Naive thymus-derived CD4-positive, alpha-beta T cell (primary cell): Measurements from ENCODE around the gene ASTE1. TPM values are rescaled to one million over a fixed set of nuclear protein-coding genes. Genes with fewer than 3 reads are reported as not detected.
"Not testable (repeated sequence)": the region's sequence is repeated elsewhere in the genome, so short reads cannot be mapped to it uniquely, and the experiment has no call there.

Experiments
- ATAC-seq: fragments of 150-1000 bp; cut with Tn5 transposase; 2 replicates; pipeline ENCODE4 v1.10.0; 2021; ENCODE audit warnings: mild to moderate bottlenecking, moderate library complexity
- CTCF ChIA-PET: fragments of 350-600 bp; sonication (Branson Sonifier 250); formaldehyde crosslinking; loops from one replicate; lab custom pipeline; 2021; ENCODE audit warnings: antibody characterized with exemption; lab: Charles Lee
- POLR2A ChIA-PET: fragments of 350-600 bp; sonication (Branson Sonifier 250); formaldehyde crosslinking; loops from one replicate; lab custom pipeline; 2021; ENCODE audit warnings: antibody characterized with exemption, inconsistent platforms; lab: Charles Lee
- DNase-seq, 9 donors: peaks; one replicate each; pipeline versions ENCODE4 v3.0.0 to v3.0.0-alpha.2; 2020 to 2022; ENCODE audit warnings: mixed read lengths in 1 of 9
- H3K27ac ChIP-seq: one replicate; pipeline ENCODE4 v1.7.0; 2013; ENCODE audit warnings: mild to moderate bottlenecking, low read depth, low read length, moderate library complexity
- H3K27me3 ChIP-seq, 2 donors: one replicate each; pipeline ENCODE4 v1.7.0; 2013; ENCODE audit warnings: low read length in 2 of 2, mild to moderate bottlenecking in 2 of 2, moderate library complexity in 2 of 2; ENCODE audit not compliant: control insufficient read depth in 2 of 2, insufficient read depth in 2 of 2
- H3K36me3 ChIP-seq, 3 experiments: 1 replicate in 2 of 3; 2 replicates in 1 of 3; pipeline ENCODE4 v1.7.0; 2013; ENCODE audit warnings: low read length in 3 of 3, mild to moderate bottlenecking in 3 of 3, moderate library complexity in 1 of 3; ENCODE audit not compliant: insufficient read depth in 3 of 3, control insufficient read depth in 2 of 3
- H3K4me1 ChIP-seq, 2 donors: one replicate each; pipeline ENCODE4 v1.7.0; 2013; ENCODE audit warnings: low read length in 2 of 2, mild to moderate bottlenecking in 2 of 2, moderate library complexity in 1 of 2; ENCODE audit not compliant: control insufficient read depth in 2 of 2, insufficient read depth in 2 of 2
- H3K4me3 ChIP-seq: 2 replicates; pipeline ENCODE4 v1.7.0; 2013; ENCODE audit warnings: mild to moderate bottlenecking, low read length
- H3K9me3 ChIP-seq, 3 experiments: 1 replicate in 2 of 3; 2 replicates in 1 of 3; pipeline ENCODE4 v1.7.0; 2013; ENCODE audit warnings: low read length in 3 of 3; ENCODE audit not compliant: control insufficient read depth in 2 of 3
- H3K27ac Mint-ChIP-seq, 9 donors: one replicate each; pipeline ENCODE4 v1.8.0; 2020 to 2022; ENCODE audit warnings: mixed read lengths in 9 of 9, mild to moderate bottlenecking in 8 of 9, moderate library complexity in 5 of 9, inconsistent platforms in 2 of 9
- H3K27me3 Mint-ChIP-seq, 5 donors: one replicate each; pipeline ENCODE4 v1.8.0; 2021 to 2022; ENCODE audit warnings: mixed read lengths in 5 of 5, mild to moderate bottlenecking in 1 of 5
- H3K36me3 Mint-ChIP-seq, 5 donors: one replicate each; pipeline ENCODE4 v1.8.0; 2020 to 2022; ENCODE audit warnings: mixed read lengths in 5 of 5, mild to moderate bottlenecking in 3 of 5, inconsistent platforms in 1 of 5
- H3K4me1 Mint-ChIP-seq, 7 donors: one replicate each; pipeline ENCODE4 v1.8.0; 2020 to 2022; ENCODE audit warnings: mixed read lengths in 7 of 7, mild to moderate bottlenecking in 3 of 7, inconsistent platforms in 1 of 7
- H3K4me3 Mint-ChIP-seq, 10 donors: one replicate each; pipeline ENCODE4 v1.8.0; 2020 to 2022; ENCODE audit warnings: mild to moderate bottlenecking in 10 of 10, mixed read lengths in 10 of 10, moderate library complexity in 6 of 10, inconsistent platforms in 2 of 10
- H3K9me3 Mint-ChIP-seq, 11 donors: one replicate each; pipeline ENCODE4 v1.8.0; 2020 to 2022; ENCODE audit warnings: mixed read lengths in 11 of 11, mild to moderate bottlenecking in 4 of 11, inconsistent platforms in 1 of 11, moderate library complexity in 1 of 11
- intact Hi-C, 2 donors: fragments of 100-400 bp; cut with micrococcal nuclease; formaldehyde crosslinking; loops; one replicate each; pipeline ENCODE4 v1.15.1; 2023
- polyA plus RNA-seq, 2 donors: library from polyadenylated mRNA; unstranded; fragments of 300-500 nt; fragmentation: Illumina TruSeq; gene quantifications; one replicate each; pipeline ENCODE4 v1.2.3, GENCODE V29; 2021
- total RNA-seq, 6 experiments: library from RNA in 5 of 6; stranded (reverse) in 5 of 6; gene quantifications; 1 replicate in 5 of 6; 2 replicates in 1 of 6; pipeline ENCODE4 v1.2.3 and lab custom pipeline; 2021 to 2026

The ASTE1 gene
- total and polyA plus RNA-seq, 7 experiments from 2014 or later: 18.7 to 38.5 (median 27.0) TPM

DNA sequence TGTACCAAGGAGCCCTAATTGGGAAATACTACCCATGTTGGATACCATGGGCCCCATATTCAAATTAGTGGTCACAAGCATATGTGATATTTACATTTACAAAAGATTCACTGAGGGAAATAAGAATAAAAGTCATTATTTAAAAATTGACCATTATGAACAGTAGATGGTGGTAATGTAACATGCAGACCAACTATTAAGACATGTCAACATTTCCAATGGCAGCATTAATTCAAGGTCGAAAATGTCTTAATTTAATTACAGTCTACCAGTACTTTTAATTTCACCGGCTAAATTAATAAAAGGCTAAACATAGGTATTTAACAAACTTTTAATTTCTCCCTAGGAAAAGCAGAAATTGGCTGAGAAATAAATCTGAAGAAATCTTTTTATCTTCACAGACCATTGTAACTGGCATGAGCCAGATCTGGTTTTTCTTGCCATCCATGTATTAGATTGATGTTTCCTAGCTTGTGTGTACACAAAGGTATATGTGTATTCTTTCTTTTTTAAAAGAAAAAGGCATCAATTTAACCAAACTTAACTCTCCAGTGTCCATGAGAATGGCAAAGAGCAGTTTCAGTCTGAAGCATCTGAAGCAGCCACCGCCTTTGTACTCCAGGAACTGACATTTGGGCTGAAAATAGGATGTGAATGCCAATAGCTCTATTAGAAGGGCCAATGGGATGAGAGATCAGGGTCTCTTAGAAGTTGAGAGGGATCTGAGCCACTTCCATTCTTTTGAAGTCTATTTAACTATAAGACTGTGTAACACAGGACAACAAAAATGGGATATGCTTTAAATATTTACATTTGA lies 26.6 kb upstream of the ASTE1 start:
- no peak overlapping the region for H3K4me3 ChIP-seq
- ATAC-seq (no peak), DNase-seq (no peak)
- H3K9me3 Mint-ChIP-seq: peaks cover 0 to 9% (median 0%) of the 10 kb centered on the region in 11 donors
- H3K4me1 ChIP-seq: no peaks in the 10 kb centered on the region
- no peaks in the 10 kb centered on the region for H3K36me3 ChIP-seq
- no peak overlapping the region for H3K27ac Mint-ChIP-seq
- H3K27ac ChIP-seq: no peak overlapping the region
- peaks cover 0 to 9% (median 0%) of the 10 kb centered on the region in 7 donors for H3K4me1 Mint-ChIP-seq
- ChIA-PET CTCF (no interaction called here), POLR2A (no interaction called here)
- H3K27me3 ChIP-seq: no peaks in the 10 kb centered on the region
- H3K27me3 Mint-ChIP-seq: peaks cover 0 to 4% (median 3%) of the 10 kb centered on the region in 5 donors
- H3K4me3 Mint-ChIP-seq: no peak overlapping the region
- H3K9me3 ChIP-seq: no peaks in the 10 kb centered on the region
- intact Hi-C loops: no loop called here
- peaks cover 0 to 7% (median 4%) of the 10 kb centered on the region in 5 donors for H3K36me3 Mint-ChIP-seq

DNA sequence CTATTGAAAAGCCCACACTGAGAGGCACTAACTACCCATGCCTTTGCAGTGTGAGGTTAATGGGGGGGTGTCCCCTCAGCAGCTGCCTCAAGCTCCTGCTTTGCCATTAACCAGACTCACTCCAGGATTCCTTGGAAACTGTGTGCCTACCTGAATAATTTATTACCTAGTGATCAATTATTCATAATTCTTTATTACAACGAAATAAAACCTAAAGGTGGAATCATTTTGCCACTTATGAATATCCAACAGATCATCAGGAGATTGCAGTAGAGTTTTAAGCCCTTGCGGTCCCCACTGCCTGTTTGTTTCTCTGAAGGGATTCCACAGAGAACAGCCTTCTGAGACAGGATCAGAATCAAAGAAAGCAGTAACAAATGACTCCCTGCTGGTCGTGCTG lies 23.4 kb upstream of the ASTE1 start:
- Histone ChIP-seq H3K27ac (no peak overlapping the region), H3K36me3 (no peaks in the 10 kb centered on the region), H3K27me3 (no peaks in the 10 kb centered on the region), H3K9me3 (peaks cover 0 to 6% (median 2%) of the 10 kb centered on the region in 3 experiments), H3K4me3 (no peak overlapping the region), H3K4me1 (no peaks in the 10 kb centered on the region)
- Mint-ChIP-seq H3K4me3 (no peak overlapping the region), H3K4me1 (peaks cover 0 to 9% (median 0%) of the 10 kb centered on the region in 7 donors), H3K27ac (no peak overlapping the region), H3K36me3 (peaks cover 7 to 28% (median 10%) of the 10 kb centered on the region in 5 donors), H3K9me3 (peaks cover 4 to 41% (median 14%) of the 10 kb centered on the region in 11 donors), H3K27me3 (peaks cover 0 to 13% (median 0%) of the 10 kb centered on the region in 5 donors)
- CTCF ChIA-PET: no interaction called here
- intact Hi-C loops: no loop called here
- ATAC-seq (no peak), DNase-seq (no peak)
- POLR2A ChIA-PET: no interaction called here

DNA sequence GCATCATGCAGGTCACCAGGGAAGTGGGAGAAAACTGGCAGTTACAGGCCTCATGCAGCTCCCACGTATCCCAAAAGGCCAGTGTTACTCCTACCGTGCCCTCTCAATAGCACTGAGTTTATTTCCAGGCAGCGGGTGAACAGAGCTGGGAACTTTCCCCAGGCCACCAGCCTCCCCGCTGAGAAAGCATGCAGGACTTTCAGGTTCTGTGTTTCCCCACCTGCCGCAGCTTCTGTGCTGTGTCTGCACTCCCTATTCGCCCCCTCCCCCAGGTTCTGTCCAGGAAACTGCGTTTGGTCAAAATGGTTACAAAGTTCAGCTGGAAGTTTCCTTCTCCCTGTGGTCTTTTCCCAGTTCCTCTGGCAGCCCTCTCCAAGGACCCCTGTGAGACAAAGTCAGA lies 21.4 kb upstream of the ASTE1 start:
- H3K4me1 ChIP-seq: peaks cover 0 to 5% of the 10 kb centered on the region in 2 donors
- ATAC-seq: no peak
- peaks cover 0 to 23% (median 4%) of the 10 kb centered on the region in 3 experiments for H3K9me3 ChIP-seq
- H3K4me3 ChIP-seq: no peak overlapping the region
- DNase-seq: no peak
- CTCF ChIA-PET: no interaction called here
- H3K36me3 ChIP-seq: no peaks in the 10 kb centered on the region
- intact Hi-C loops: no loop called here
- Mint-ChIP-seq H3K4me3 (no peak overlapping the region), H3K9me3 (peaks cover 13 to 60% (median 32%) of the 10 kb centered on the region in 11 donors), H3K27me3 (peaks cover 0 to 29% (median 0%) of the 10 kb centered on the region in 5 donors), H3K4me1 (peaks cover 0 to 16% (median 6%) of the 10 kb centered on the region in 7 donors), H3K36me3 (peaks cover 17 to 45% (median 28%) of the 10 kb centered on the region in 5 donors), H3K27ac (no peak overlapping the region)
- H3K27me3 ChIP-seq: no peaks in the 10 kb centered on the region
- POLR2A ChIA-PET: interaction anchor here (0.6 kb wide), 1 partner anchor 8 kb away, joined by 3 read pairs; no protein-coding TSS in a partner anchor
- H3K27ac ChIP-seq: no peak overlapping the region

DNA sequence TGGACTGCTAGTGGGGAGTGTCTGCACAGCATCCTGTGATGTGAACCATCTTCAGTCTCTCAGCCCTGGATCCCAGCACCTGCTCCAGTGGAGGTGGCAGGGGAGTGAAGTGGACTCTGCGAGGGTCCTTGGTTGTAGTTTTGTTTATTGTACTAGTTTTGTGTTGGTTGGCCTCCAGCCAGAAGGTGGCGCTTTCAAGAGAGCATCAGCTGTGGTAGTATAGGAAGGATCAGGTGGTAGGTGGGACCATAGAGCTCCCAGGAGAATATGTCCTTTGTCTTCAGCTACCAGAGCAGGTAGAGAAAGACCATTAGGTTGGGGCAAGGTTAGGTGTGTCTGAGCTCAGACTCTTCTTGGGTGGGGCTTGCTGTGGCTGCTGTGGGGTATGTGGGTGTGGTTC lies 21.0 kb upstream of the ASTE1 start:
- H3K36me3 Mint-ChIP-seq: peaks cover 17 to 45% (median 28%) of the 10 kb centered on the region in 5 donors
- no peaks in the 10 kb centered on the region for H3K36me3 ChIP-seq
- ChIA-PET POLR2A (interaction anchor here (0.6 kb wide), 1 partner anchor 8 kb away, joined by 3 read pairs; no protein-coding TSS in a partner anchor), CTCF (interaction anchor here (1.5 kb wide), 1 partner anchor 11 kb away, joined by 6 read pairs; no protein-coding TSS in a partner anchor)
- no peaks in the 10 kb centered on the region for H3K27me3 ChIP-seq
- H3K9me3 Mint-ChIP-seq: peaks cover 13 to 65% (median 35%) of the 10 kb centered on the region in 11 donors
- intact Hi-C loops: no loop called here
- no peak overlapping the region for H3K27ac ChIP-seq
- ATAC-seq (no peak), DNase-seq (no peak)
- H3K27me3 Mint-ChIP-seq: peaks cover 0 to 29% (median 0%) of the 10 kb centered on the region in 5 donors
- H3K4me3 ChIP-seq: no peak overlapping the region
- peaks cover 0 to 23% (median 4%) of the 10 kb centered on the region in 3 experiments for H3K9me3 ChIP-seq
- no peak overlapping the region for H3K4me3 Mint-ChIP-seq
- H3K27ac Mint-ChIP-seq: no peak overlapping the region
- H3K4me1 Mint-ChIP-seq: peaks cover 0 to 20% (median 11%) of the 10 kb centered on the region in 7 donors
- peaks cover 3 to 9% of the 10 kb centered on the region in 2 donors for H3K4me1 ChIP-seq

DNA sequence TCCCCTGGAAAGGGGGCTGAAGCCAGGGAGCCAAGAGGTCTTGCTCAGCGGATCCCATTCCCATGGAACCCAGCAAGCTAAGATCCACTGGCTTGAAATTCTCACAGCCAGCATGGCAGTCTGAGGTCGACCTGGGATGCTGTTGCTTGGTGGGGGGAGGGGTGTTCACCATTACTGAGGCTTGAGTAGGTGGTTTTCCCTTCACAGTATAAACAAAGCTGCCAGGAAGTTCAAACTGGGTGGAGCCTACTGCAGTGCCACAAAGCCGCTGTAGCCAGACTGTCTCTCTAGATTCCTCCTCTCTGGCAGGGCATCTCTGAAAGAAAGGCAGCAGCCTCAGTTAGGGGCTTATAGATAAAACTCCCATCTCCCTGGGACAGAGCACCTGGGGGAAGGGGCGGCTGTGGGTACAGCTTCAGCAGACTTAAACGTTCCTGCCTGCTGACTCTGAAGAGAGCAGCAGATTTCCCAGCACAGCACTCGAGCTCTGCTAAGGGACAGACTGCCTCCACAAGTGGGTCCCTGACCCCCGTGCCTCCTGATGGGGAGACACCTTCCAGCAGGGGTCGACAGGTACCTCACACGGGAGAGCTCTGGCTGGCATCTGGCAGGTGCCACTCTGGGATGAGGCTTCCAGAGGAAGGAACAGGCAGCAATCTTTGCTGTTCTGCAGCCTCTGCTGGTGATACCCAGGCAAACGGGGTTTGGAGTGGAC lies 15.8 kb upstream of the ASTE1 start:
- Histone ChIP-seq H3K4me1 (peaks cover 10 to 17% of the 10 kb centered on the region in 2 donors), H3K4me3 (peak overlapping the region; percentile 28), H3K9me3 (peaks cover 0 to 22% (median 4%) of the 10 kb centered on the region in 3 experiments)
- Mint-ChIP-seq H3K27me3 (peaks cover 0 to 29% (median 0%) of the 10 kb centered on the region in 5 donors), H3K9me3 (peaks cover 12 to 74% (median 42%) of the 10 kb centered on the region in 11 donors), H3K27ac (peak overlapping the region; percentile 72 to 91 (median 81)), H3K4me1 (peaks cover 4 to 36% (median 33%) of the 10 kb centered on the region in 7 donors), H3K4me3 (peak overlapping the region; percentile 33 to 71 (median 58)), H3K36me3 (peaks cover 16 to 58% (median 29%) of the 10 kb centered on the region in 5 donors)
- intact Hi-C loops: loop anchor here (1.0 to 5.0 kb wide), 2 partner anchors 16 to 340 kb away; partner anchors contain the start of genes ASTE1 (in 2 of the 2), NEK11 (in 2 of the 2) and NUDT16 (in 1 of the 2)
- ATAC-seq (peak; percentile 75), DNase-seq (peak in 7 of 9 donors; percentile 20 to 68 (median 51))
- H3K36me3 ChIP-seq, H3K27ac ChIP-seq, H3K27me3 ChIP-seq: not testable (repeated sequence)
- CTCF ChIA-PET: interaction anchor here (2.2 kb wide), 1 partner anchor 10 kb away, joined by 6 read pairs; no protein-coding TSS in a partner anchor
- POLR2A ChIA-PET: interaction anchor here (0.7 to 3.5 kb wide), 5 partner anchors 9 to 457 kb away, joined by 3 to 25 read pairs (median 3); partner anchors contain the start of genes ASTE1 and NEK11

DNA sequence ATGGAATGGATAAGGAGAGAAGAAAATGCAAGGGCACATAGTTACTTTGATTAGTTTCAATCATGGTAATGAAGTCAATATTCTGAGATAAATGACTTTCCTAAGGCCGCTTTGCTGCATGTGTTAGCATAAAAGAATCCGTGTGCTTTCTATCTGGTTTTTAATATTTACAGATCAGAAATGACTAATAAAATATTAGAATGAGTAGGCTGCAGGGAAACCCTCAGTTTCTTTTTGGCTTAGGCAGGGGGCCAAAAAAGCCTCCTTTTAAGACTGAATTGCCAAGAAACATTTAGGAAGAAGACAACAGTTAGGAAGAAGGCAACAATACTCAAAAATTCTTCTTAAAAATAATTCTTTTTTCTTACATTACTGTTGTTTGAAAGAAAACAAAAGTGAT lies 11.7 kb upstream of the ASTE1 start:
- peaks cover 2 to 33% (median 13%) of the 10 kb centered on the region in 11 donors for H3K9me3 Mint-ChIP-seq
- no peak overlapping the region for H3K27ac Mint-ChIP-seq
- Histone ChIP-seq H3K27me3 (no peaks in the 10 kb centered on the region), H3K36me3 (no peaks in the 10 kb centered on the region), H3K4me3 (no peak overlapping the region), H3K4me1 (peaks cover 10 to 16% of the 10 kb centered on the region in 2 donors), H3K27ac (no peak overlapping the region), H3K9me3 (peaks cover 0 to 3% (median 0%) of the 10 kb centered on the region in 3 experiments)
- H3K4me1 Mint-ChIP-seq: peaks cover 4 to 30% (median 28%) of the 10 kb centered on the region in 7 donors
- intact Hi-C loops: loop anchor here (10.0 kb wide), 2 partner anchors 106 to 616 kb away; no protein-coding TSS in a partner anchor
- POLR2A ChIA-PET: interaction anchor here (0.8 to 1.6 kb wide), 3 partner anchors 8 to 12 kb away, joined by 3 to 6 read pairs (median 3); partner anchors contain the start of genes ASTE1 and NEK11
- CTCF ChIA-PET: no interaction called here
- peaks cover 0 to 3% (median 0%) of the 10 kb centered on the region in 5 donors for H3K27me3 Mint-ChIP-seq
- peaks cover 2 to 23% (median 11%) of the 10 kb centered on the region in 5 donors for H3K36me3 Mint-ChIP-seq
- H3K4me3 Mint-ChIP-seq: no peak overlapping the region
- DNase-seq (no peak), ATAC-seq (no peak)
